ELR (cell line): ENCODE data around the gene TP73.

Experiments used
- DNase-seq: peaks from one replicate; pipeline ENCODE4 v3.0.0-alpha.2; 2015; ENCODE audit warnings: low read depth

TP73 gene

GRCh38 chr1:3689138-3689750 lies 36.9 kb downstream of the TP73 start:
- DNase-seq, result no peak

GRCh38 chr1:3690282-3691065 lies 38.2 kb downstream of the TP73 start:
- DNase-seq, result no peak

- no peak for DNase-seq
Measured at GRCh38 chr1:3691421-3692204, 39.3 kb downstream of the TP73 start.

DNA sequence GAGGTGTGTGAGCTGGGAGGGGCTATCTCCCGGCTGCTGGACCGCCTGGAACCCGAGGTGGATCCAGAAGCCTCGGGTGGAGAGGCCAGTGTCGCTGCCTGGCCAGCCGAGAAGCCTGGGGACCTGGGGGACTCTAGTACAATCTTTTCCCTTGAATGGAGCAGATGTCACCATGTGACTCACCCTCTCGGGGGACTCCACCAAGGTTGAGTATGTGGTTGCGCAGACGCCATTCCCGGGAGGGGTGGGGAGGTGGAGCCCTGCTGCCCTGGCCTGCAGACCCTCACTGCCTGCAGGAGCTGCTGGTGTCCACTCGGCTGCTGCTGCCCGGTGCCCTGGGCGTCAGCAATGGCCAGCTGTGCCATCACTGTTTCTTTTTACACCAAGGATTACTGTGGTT lies 40.3 kb downstream of the TP73 start:
- no peak for DNase-seq

DNA sequence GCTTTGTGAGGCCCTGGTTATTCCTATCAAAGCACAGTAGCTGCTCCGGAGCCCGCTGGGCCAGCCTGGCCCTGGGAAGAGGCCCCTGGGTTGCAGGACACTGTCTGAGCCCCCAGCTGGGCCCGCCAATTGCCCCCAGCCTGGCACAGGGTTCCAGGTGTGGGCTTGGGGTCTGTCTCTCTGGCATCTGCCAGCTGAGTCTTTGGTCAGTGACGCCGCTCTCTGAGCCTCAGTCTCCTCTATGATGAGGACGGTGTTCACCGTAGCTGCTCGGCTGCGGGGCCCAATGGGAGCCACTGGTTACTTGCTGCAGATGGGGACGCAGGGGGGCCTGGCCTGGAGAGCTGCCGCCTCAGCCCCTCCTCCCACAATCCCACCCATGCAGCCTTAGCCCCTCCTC lies 41.0 kb downstream of the TP73 start:
- DNase-seq, result no peak

- DNase-seq, result peak; percentile 58
Measured at GRCh38 chr1:3695326-3696217, 43.3 kb downstream of the TP73 start.

- no peak for DNase-seq
Measured at GRCh38 chr1:3696689-3697088, 44.4 kb downstream of the TP73 start.

- no peak for DNase-seq
Measured at GRCh38 chr1:3697104-3697503, 44.8 kb downstream of the TP73 start.

- DNase-seq, result no peak
Measured at GRCh38 chr1:3697810-3698209, 45.5 kb downstream of the TP73 start.

- no peak for DNase-seq
Measured at GRCh38 chr1:3698660-3699408, 46.5 kb downstream of the TP73 start.

- no peak for DNase-seq
Measured at GRCh38 chr1:3699596-3699995, 47.3 kb downstream of the TP73 start.

DNA sequence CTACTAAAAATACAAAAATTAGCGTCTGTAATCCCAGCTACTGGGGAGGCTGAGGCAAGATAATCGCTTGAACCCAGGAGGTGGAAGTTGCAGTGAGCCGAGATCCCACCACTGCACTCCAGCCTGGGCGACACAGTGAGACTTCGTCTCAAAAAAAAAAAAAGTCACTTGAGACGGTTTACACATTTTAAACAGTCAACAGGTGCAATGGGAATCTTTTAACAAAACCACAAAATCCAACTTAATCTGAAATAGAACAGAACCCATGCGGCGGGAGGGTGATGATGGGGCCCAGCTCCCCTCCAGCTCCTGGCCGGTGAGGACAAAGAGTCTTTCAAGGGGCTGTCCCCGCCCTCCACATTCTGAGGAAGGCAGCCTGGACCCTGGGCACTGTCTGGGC lies 48.3 kb downstream of the TP73 start:
- DNase-seq, result no peak

GRCh38 chr1:3702528-3702927 lies 50.2 kb downstream of the TP73 start:
- no peak for DNase-seq

DNA sequence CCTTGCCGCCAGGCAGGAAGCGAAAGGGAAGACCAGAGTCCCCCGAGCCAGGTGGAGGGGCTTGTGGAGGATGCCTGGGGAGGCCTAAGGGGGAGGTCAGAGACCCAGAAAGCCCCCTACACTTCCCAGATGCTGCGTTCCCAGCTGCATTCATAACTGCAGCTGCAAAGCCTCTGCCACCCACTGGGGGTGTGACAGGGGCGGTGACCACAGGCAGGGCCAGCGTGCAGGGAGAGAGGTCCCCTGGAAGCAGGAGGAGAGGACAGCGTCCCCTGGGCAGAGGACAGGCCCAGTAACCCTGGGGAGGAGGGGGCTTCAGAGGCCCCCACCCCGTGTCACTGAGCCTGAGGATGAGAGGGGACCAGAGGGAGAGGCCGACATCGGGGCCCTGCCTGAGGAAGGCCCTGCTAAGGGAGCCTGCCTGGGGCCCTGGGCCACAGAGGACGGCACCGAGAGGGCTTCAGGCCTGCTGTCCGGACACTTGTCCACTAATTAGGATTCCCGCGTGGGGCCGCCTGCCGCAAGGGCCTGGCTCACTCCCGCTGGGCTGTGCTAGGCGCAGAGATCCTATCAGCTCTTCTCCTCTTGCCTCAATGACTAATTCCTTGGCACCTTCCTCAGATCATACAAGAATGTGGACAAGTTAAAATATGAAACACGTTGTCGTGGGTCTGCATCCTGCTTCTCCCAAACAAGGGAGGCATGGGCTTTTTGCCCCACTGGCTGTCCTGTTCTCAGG lies 50.8 kb downstream of the TP73 start:
- DNase-seq, result peak; percentile 38

GRCh38 chr1:3703786-3704371 lies 51.6 kb downstream of the TP73 start:
- DNase-seq, result no peak

GRCh38 chr1:3705341-3705950 lies 53.1 kb downstream of the TP73 start:
- DNase-seq, result no peak

DNA sequence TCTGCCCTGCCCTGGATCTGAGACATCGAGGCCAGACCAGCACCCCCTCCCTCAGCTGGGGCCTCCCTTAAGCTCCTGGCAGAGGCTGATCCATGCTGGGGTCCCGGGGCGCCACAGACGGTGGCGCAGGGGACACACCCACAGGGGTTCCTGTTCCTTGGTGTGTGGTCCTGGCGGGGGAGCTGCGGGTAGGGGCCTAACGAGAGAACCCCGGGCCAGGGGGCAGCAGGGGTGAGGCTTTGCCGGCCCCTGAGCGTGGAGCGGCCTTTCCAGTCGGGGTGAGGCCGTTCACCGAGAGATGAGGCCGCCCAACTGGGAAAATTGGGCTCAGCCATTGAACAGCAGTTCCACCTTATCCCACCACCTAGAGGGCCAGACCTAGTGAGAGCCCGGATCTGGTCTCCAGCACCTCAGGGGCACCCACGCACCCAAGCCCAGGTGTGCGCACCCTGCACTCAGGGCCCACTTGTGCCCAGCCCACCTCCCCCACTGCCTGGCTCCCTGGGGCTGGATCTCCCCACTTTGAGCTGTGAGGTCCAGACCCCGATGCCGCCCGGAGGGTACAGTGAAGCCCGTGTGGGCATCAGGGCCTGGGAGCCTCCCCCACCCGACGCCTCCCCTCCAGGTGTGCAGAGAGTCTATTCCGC lies 54.5 kb downstream of the TP73 start:
- DNase-seq, result no peak

DNA sequence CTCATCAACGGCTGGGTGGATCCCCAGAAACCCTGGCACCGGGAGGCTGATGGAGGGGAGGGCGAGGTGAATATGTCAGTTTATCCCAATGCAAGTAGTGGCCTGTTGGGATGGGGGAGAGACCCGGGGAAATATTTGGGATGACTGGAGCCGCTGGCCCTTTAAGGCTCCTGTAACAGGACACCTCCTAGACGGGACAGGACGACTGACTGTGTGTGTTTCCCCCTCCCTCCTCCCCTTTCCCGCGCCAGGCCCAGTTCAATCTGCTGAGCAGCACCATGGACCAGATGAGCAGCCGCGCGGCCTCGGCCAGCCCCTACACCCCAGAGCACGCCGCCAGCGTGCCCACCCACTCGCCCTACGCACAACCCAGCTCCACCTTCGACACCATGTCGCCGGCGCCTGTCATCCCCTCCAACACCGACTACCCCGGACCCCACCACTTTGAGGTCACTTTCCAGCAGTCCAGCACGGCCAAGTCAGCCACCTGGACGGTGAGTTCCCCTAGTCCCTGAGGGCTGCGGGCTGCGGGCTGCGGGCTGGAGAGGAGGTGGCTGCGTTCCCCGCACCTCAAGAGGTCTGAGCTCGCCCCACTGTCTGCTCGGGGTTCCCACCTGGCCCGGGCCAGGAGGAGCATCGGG lies 55.1 kb downstream of the TP73 start:
- DNase-seq, result no peak

DNA sequence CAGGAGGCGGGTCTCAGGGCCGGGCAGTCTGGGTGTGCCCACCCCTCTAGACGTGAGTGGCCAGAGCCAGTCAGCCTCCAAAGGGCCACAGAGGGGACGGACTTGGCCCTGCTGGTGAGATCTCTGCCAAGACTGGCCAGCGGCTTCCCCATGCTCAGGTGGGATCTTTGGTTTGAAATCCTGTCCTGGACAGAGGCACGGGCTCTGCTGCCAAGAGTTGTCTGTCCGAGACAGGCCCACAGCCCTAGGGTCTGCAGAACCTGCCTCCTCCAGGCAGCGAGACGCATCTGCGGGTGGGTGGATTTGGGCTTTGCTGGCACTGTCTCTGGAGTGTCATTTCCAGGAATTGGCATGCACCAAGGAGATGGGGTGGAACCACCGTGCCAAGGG lies 55.6 kb downstream of the TP73 start:
- no peak for DNase-seq
